GM18858 (cell line): Measurements from ENCODE around the gene TMEFF2.
A peak's percentile ranks its signal among the peaks of the same experiment; 100 is the strongest.

ENCODE experiments used
- ATAC-seq: cut with Tn5 transposase; IDR thresholded peaks from one replicate; pipeline ENCODE4 v1.9.1; 2021; ENCODE audit not compliant: unreplicated experiment

The TMEFF2 gene

GRCh38 chr2:191977754-191978153 lies 217.0 kb downstream of the TMEFF2 start:
- no peak for ATAC-seq

GRCh38 chr2:191976436-191976835 lies 218.3 kb downstream of the TMEFF2 start:
- no peak for ATAC-seq

- no peak for ATAC-seq
These were observed 220.1 kb downstream of the TMEFF2 start for GRCh38 chr2:191974676-191975075.

GRCh38 chr2:191970867-191971266 lies 223.9 kb downstream of the TMEFF2 start:
- ATAC-seq, result no peak

GRCh38 chr2:191968120-191968519 lies 226.6 kb downstream of the TMEFF2 start:
- ATAC-seq, result no peak

- no peak for ATAC-seq
These were observed 229.0 kb downstream of the TMEFF2 start for GRCh38 chr2:191965733-191966132.

- no peak for ATAC-seq
These were observed 233.2 kb downstream of the TMEFF2 start for GRCh38 chr2:191961556-191961955.

GRCh38 chr2:191959209-191959608 lies 235.5 kb downstream of the TMEFF2 start:
- ATAC-seq, result no peak

GRCh38 chr2:191957996-191958860 lies 236.5 kb downstream of the TMEFF2 start:
- ATAC-seq, result peak; percentile 41

- no peak for ATAC-seq
These were observed 240.3 kb downstream of the TMEFF2 start for GRCh38 chr2:191954451-191954850.

- no peak for ATAC-seq
These were observed 242.0 kb downstream of the TMEFF2 start for GRCh38 chr2:191952515-191953270.

- no peak for ATAC-seq
These were observed 242.9 kb downstream of the TMEFF2 start for GRCh38 chr2:191951832-191952231.

GRCh38 chr2:191951376-191951775 lies 243.4 kb downstream of the TMEFF2 start:
- ATAC-seq, result no peak

GRCh38 chr2:191950132-191950874 lies 244.4 kb downstream of the TMEFF2 start:
- peak; percentile 43 for ATAC-seq

GRCh38 chr2:191947235-191947634 lies 247.5 kb downstream of the TMEFF2 start:
- no peak for ATAC-seq

GRCh38 chr2:191946471-191947182 lies 248.1 kb downstream of the TMEFF2 start:
- ATAC-seq, result peak; percentile 65

- no peak for ATAC-seq
These were observed 249.1 kb downstream of the TMEFF2 start for GRCh38 chr2:191945623-191946022.

GRCh38 chr2:191942739-191943103 lies 252.0 kb downstream of the TMEFF2 start:
- ATAC-seq, result no peak

- ATAC-seq, result no peak
These were observed 252.5 kb downstream of the TMEFF2 start for GRCh38 chr2:191942090-191942738.

- ATAC-seq, result no peak
These were observed 253.3 kb downstream of the TMEFF2 start for GRCh38 chr2:191941376-191941929.
